Nephron (organoid): Measurements from ENCODE around the gene RFESD.
"Not testable (repeated sequence)": the region's sequence is repeated elsewhere in the genome, so short reads cannot be mapped to it uniquely, and the experiment has no call there.

Source experiments
- H3K27ac Mint-ChIP-seq, 3 experiments: 2 replicates each; pipeline ENCODE4 v1.8.0; 2020; ENCODE audit warnings: mixed read lengths in 3 of 3, mild to moderate bottlenecking in 2 of 3, moderate library complexity in 1 of 3
- H3K27me3 Mint-ChIP-seq: 2 replicates; pipeline ENCODE4 v1.8.0; 2021; ENCODE audit warnings: low read depth, mild to moderate bottlenecking, moderate library complexity, mixed read lengths
- H3K36me3 Mint-ChIP-seq: 2 replicates; pipeline ENCODE4 v1.8.0; 2020; ENCODE audit warnings: low read depth, mixed read lengths
- H3K4me1 Mint-ChIP-seq: 2 replicates; pipeline ENCODE4 v1.8.0; 2020; ENCODE audit warnings: mixed read lengths
- H3K4me3 Mint-ChIP-seq, 3 experiments: 2 replicates each; pipeline ENCODE4 v1.8.0; 2020; ENCODE audit warnings: mild to moderate bottlenecking in 3 of 3, mixed read lengths in 3 of 3, moderate library complexity in 2 of 3
- H3K9me3 Mint-ChIP-seq: 2 replicates; pipeline ENCODE4 v1.8.0; 2020; ENCODE audit warnings: mixed read lengths
- CTCF ChIP-seq, 3 experiments: fragments of 200-600 bp; sonication (generic); IDR thresholded peaks; one replicate each; pipeline ENCODE4 v1.5.0; 2021; ENCODE audit warnings: antibody characterized with exemption in 3 of 3; ENCODE audit not compliant: unreplicated experiment in 3 of 3

The RFESD gene

DNA sequence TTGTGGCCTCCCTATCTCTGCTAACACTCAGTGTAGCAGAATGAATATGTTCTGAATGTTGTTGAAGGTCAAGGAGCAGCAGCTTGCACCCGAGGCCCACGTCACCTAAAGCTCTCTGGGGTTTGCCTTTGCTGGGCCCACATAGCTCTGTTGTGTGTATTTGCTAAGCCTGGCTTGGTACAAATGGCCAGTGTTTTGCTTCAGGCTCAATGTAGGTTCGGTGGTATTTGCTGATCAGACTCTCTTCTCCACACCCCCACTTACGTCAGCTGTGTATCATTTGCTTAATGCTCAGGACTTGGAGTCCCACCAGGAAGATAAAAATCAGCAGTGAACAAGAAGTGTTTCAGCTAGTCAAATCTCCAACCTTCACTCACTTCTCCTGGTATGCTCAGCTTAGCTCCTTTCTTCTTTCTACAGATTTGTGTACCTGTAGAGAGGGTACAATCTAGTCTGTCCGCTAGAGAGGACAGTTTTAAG is 4.8 kb upstream of the RFESD start:
- Mint-ChIP-seq H3K4me3 (no peak overlapping the region), H3K9me3 (no peaks in the 10 kb centered on the region), H3K4me1 (no peaks in the 10 kb centered on the region), H3K36me3 (no peaks in the 10 kb centered on the region), H3K27me3 (peaks cover 11% of the 10 kb centered on the region), H3K27ac (no peak overlapping the region)
- no peak for TF ChIP-seq CTCF (IDR thresholded peaks at IDR 0.05; ENCODE audit: unreplicated experiment in 3 of 3)

DNA sequence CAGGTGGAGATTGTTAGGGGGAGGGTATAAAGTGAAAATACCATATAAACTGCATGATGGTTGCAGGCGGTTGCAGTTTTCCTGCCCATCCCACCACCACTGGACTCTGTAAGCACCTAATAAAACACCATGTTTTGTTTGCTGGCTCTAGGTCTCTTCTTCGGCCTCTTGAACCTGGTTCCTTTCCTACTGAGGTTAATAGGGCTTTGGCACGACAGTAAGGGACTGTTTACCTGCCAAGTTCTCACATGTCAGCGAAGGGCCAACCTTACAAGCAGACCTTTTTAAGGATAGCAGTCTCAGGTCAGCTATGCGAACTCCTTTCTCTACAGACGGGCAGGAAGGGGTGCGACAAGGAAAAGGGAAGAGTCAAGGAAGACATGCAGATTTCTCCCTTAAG is 3.4 kb upstream of the RFESD start:
- no peaks in the 10 kb centered on the region for H3K4me1 Mint-ChIP-seq
- H3K27ac Mint-ChIP-seq, result no peak overlapping the region
- TF ChIP-seq CTCF (IDR thresholded peaks at IDR 0.05; ENCODE audit: unreplicated experiment in 3 of 3), result no peak
- no peak overlapping the region for H3K4me3 Mint-ChIP-seq
- peaks cover 11% of the 10 kb centered on the region for H3K27me3 Mint-ChIP-seq
- H3K9me3 Mint-ChIP-seq, result no peaks in the 10 kb centered on the region
- no peaks in the 10 kb centered on the region for H3K36me3 Mint-ChIP-seq

DNA sequence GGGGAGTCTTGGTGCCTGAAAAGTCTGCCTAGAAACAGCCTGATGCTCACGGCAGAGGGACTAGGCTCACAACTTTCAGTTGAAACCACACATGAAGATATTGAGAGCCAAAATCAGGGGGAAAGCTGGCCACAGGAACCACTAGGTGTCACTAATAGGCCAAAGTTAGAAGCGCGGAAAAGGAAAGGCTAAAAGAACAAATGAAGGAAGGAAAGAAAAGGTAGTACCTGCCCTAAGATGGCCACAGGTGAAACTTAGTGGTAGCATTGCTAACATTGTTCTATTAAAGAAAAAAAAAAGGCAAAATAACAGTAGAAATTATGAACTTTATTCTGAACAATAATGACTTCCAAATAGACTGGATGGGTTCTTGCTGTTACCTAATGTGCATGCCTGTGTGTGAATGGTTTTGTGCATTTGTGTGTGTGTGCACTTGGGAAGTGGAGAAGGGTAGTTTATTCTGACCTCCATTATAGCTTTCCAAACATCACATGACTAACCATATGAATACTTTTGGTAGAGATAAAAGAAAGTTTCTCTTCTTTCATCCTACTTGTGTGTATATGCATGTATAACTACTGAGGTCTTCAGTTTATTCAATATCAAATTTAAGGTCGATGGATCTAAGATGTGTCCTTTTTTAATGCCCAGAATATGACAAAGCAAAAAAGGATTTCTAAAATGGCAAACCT is 2.1 kb upstream of the RFESD start:
- Mint-ChIP-seq H3K27me3 (peaks cover 7% of the 10 kb centered on the region), H3K9me3 (no peaks in the 10 kb centered on the region), H3K36me3 (no peaks in the 10 kb centered on the region), H3K27ac (peak overlapping the region in 2 of 3 experiments; percentile 4 to 13), H3K4me1 (no peaks in the 10 kb centered on the region), H3K4me3 (peak overlapping the region; percentile 1 to 34 (median 9))
- peak; percentile 67 to 71 (median 71) for TF ChIP-seq CTCF (IDR thresholded peaks at IDR 0.05; ENCODE audit: unreplicated experiment in 3 of 3)

DNA sequence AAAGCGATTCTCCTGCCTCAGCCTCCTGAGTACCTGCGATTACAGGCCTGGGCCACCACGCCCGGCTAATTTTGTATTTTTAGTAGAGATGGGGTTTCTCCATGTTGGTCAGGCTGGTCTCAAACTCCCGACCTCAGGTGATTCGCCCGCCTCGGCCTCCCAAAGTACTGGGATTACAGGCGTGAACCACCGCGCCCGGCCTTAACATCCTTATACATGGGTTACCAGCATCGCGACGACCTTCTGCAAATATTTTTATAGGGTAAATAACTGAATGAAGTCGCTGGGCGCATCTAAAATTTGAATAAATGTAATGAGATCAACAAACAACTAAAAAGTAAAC is 380 bp upstream of the RFESD start:
- Mint-ChIP-seq H3K4me3 (peak overlapping the region; percentile 83 to 89 (median 86)), H3K27ac (peak overlapping the region; percentile 82 to 95 (median 94))
- H3K9me3 Mint-ChIP-seq, H3K36me3 Mint-ChIP-seq, H3K27me3 Mint-ChIP-seq, H3K4me1 Mint-ChIP-seq: not testable (repeated sequence)

- Mint-ChIP-seq H3K4me3 (peak overlapping the region in 2 of 3 experiments; percentile 13 to 54), H3K4me1 (no peaks in the 10 kb centered on the region), H3K27me3 (peaks cover 3% of the 10 kb centered on the region), H3K9me3 (no peaks in the 10 kb centered on the region), H3K36me3 (no peaks in the 10 kb centered on the region), H3K27ac (no peak overlapping the region)
- no peak for TF ChIP-seq CTCF (IDR thresholded peaks at IDR 0.05; ENCODE audit: unreplicated experiment in 3 of 3)
Observed at GRCh38 chr5:95647886-95648860, 1.6 kb downstream of the RFESD start.

DNA sequence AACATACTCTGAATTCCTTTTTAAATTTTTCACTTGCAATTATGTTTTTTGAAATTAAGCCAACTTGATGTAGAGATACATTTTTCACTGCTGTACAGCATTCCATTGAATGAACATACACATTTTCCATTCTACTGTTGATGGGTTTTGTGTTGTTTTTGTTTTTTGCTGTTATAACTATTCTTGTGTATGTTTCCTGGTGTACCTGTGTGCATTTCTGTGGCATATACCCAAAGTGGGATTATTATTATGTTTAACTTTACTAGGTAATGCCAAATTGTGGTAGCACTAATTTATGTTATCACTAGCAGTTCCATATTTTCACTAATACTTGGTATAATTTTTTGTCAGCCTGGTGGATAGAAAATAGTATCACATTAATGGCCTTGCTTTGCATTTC is 2.7 kb downstream of the RFESD start:
- Mint-ChIP-seq H3K9me3 (no peaks in the 10 kb centered on the region), H3K4me1 (no peaks in the 10 kb centered on the region), H3K4me3 (no peak overlapping the region), H3K27ac (no peak overlapping the region), H3K36me3 (no peaks in the 10 kb centered on the region), H3K27me3 (no peaks in the 10 kb centered on the region)
- TF ChIP-seq CTCF (IDR thresholded peaks at IDR 0.05; ENCODE audit: unreplicated experiment in 3 of 3), result no peak
